Measurements from ENCODE around the gene TTC6.

Gene TTC6

GRCh38 chr14:37573356-37573755 is 22.1 kb upstream of the TTC6 start:
- TF ChIP-seq GATA2 (IDR thresholded peaks at IDR 0.05; ENCODE audit: low read depth, low read length) (no peak), GATA3 (IDR thresholded peaks at IDR 0.05; ENCODE audit: low read depth, low read length) (no peak)

- TF ChIP-seq GATA3 (IDR thresholded peaks at IDR 0.05; ENCODE audit: low read depth, low read length), result no peak
- no peak for TF ChIP-seq GATA2 (IDR thresholded peaks at IDR 0.05; ENCODE audit: low read depth, low read length)
Measured at GRCh38 chr14:37579274-37579673, 16.2 kb upstream of the TTC6 start.

GRCh38 chr14:37580146-37580545 is 15.3 kb upstream of the TTC6 start:
- TF ChIP-seq GATA2 (IDR thresholded peaks at IDR 0.05; ENCODE audit: low read depth, low read length), result no peak
- no peak for TF ChIP-seq GATA3 (IDR thresholded peaks at IDR 0.05; ENCODE audit: low read depth, low read length)

GRCh38 chr14:37583358-37584210 is 11.8 kb upstream of the TTC6 start:
- TF ChIP-seq GATA2 (IDR thresholded peaks at IDR 0.05; ENCODE audit: low read depth, low read length) (no peak), GATA3 (IDR thresholded peaks at IDR 0.05; ENCODE audit: low read depth, low read length) (no peak)

- TF ChIP-seq GATA2 (IDR thresholded peaks at IDR 0.05; ENCODE audit: low read depth, low read length), result no peak
- TF ChIP-seq GATA3 (IDR thresholded peaks at IDR 0.05; ENCODE audit: low read depth, low read length), result no peak
Measured at GRCh38 chr14:37584211-37585100, 11.0 kb upstream of the TTC6 start.

GRCh38 chr14:37585101-37585511 is 10.3 kb upstream of the TTC6 start:
- TF ChIP-seq GATA2 (IDR thresholded peaks at IDR 0.05; ENCODE audit: low read depth, low read length), result no peak
- TF ChIP-seq GATA3 (IDR thresholded peaks at IDR 0.05; ENCODE audit: low read depth, low read length), result no peak

GRCh38 chr14:37585971-37586796 is 9.2 kb upstream of the TTC6 start:
- no peak for TF ChIP-seq GATA2 (IDR thresholded peaks at IDR 0.05; ENCODE audit: low read depth, low read length)
- TF ChIP-seq GATA3 (IDR thresholded peaks at IDR 0.05; ENCODE audit: low read depth, low read length), result no peak

- TF ChIP-seq GATA2 (IDR thresholded peaks at IDR 0.05; ENCODE audit: low read depth, low read length), result no peak
- no peak for TF ChIP-seq GATA3 (IDR thresholded peaks at IDR 0.05; ENCODE audit: low read depth, low read length)
Measured at GRCh38 chr14:37586797-37587130, 8.7 kb upstream of the TTC6 start.

GRCh38 chr14:37587131-37587803 is 8.2 kb upstream of the TTC6 start:
- TF ChIP-seq GATA3 (IDR thresholded peaks at IDR 0.05; ENCODE audit: low read depth, low read length) (no peak), GATA2 (IDR thresholded peaks at IDR 0.05; ENCODE audit: low read depth, low read length) (no peak)

- no peak for TF ChIP-seq GATA2 (IDR thresholded peaks at IDR 0.05; ENCODE audit: low read depth, low read length)
- no peak for TF ChIP-seq GATA3 (IDR thresholded peaks at IDR 0.05; ENCODE audit: low read depth, low read length)
Measured at GRCh38 chr14:37587881-37588666, 7.4 kb upstream of the TTC6 start.

GRCh38 chr14:37588667-37588955 is 6.8 kb upstream of the TTC6 start:
- no peak for TF ChIP-seq GATA2 (IDR thresholded peaks at IDR 0.05; ENCODE audit: low read depth, low read length)
- no peak for TF ChIP-seq GATA3 (IDR thresholded peaks at IDR 0.05; ENCODE audit: low read depth, low read length)

- no peak for TF ChIP-seq GATA3 (IDR thresholded peaks at IDR 0.05; ENCODE audit: low read depth, low read length)
- no peak for TF ChIP-seq GATA2 (IDR thresholded peaks at IDR 0.05; ENCODE audit: low read depth, low read length)
Measured at GRCh38 chr14:37588956-37589714, 6.3 kb upstream of the TTC6 start.

Data from SH-SY5Y (cell line).